ENCODE data around the gene GIPC1.
A peak's percentile ranks its signal among the peaks of the same experiment; 100 is the strongest.
"Not testable (repeated sequence)": the region's sequence is repeated elsewhere in the genome, so short reads cannot be mapped to it uniquely, and the experiment has no call there.

The GIPC1 gene

GRCh38 chr19:14496029-14496833 lies at the start of gene GIPC1:
Gene GIPC1, minus strand, starts transcription at chr19:14496127. Its CDS starts 13,151 bp downstream, at chr19:14482976.
- peak; percentile 96 for DNase-seq (ENCODE audit: low read depth)

- no peak for DNase-seq (ENCODE audit: low read depth)
These were observed 49.8 kb upstream of the GIPC1 start for GRCh38 chr19:14545716-14546082.

GRCh38 chr19:14544977-14545715 lies 49.2 kb upstream of the GIPC1 start:
- DNase-seq (ENCODE audit: low read depth), result no peak

GRCh38 chr19:14544047-14544446 lies 48.1 kb upstream of the GIPC1 start:
- no peak for DNase-seq (ENCODE audit: low read depth)

- no peak for DNase-seq (ENCODE audit: low read depth)
These were observed 46.9 kb upstream of the GIPC1 start for GRCh38 chr19:14542711-14543328.

GRCh38 chr19:14541979-14542378 lies 46.1 kb upstream of the GIPC1 start:
- not testable (repeated sequence) for DNase-seq (ENCODE audit: low read depth)

GRCh38 chr19:14540741-14541525 lies 45.0 kb upstream of the GIPC1 start:
- DNase-seq (ENCODE audit: low read depth), result no peak

GRCh38 chr19:14536926-14537692 lies 41.2 kb upstream of the GIPC1 start:
- no peak for DNase-seq (ENCODE audit: low read depth)

- no peak for DNase-seq (ENCODE audit: low read depth)
These were observed 37.5 kb upstream of the GIPC1 start for GRCh38 chr19:14533450-14533849.

GRCh38 chr19:14530506-14530905 lies 34.6 kb upstream of the GIPC1 start:
- no peak for DNase-seq (ENCODE audit: low read depth)

GRCh38 chr19:14530005-14530348 lies 34.0 kb upstream of the GIPC1 start:
- DNase-seq (ENCODE audit: low read depth), result no peak

GRCh38 chr19:14529254-14530004 lies 33.5 kb upstream of the GIPC1 start, which contains the start of gene TECR:
Gene TECR, plus strand, starts transcription at chr19:14529594. Its CDS starts 103 bp downstream, at chr19:14529697.
- peak; percentile 100 for DNase-seq (ENCODE audit: low read depth)

- no peak for DNase-seq (ENCODE audit: low read depth)
These were observed 32.7 kb upstream of the GIPC1 start for GRCh38 chr19:14528419-14529253.

GRCh38 chr19:14526423-14526822 lies 30.5 kb upstream of the GIPC1 start:
- DNase-seq (ENCODE audit: low read depth), result no peak

GRCh38 chr19:14525729-14526128 lies 29.8 kb upstream of the GIPC1 start:
- DNase-seq (ENCODE audit: low read depth), result no peak

- no peak for DNase-seq (ENCODE audit: low read depth)
These were observed 24.6 kb upstream of the GIPC1 start for GRCh38 chr19:14520543-14520942.

GRCh38 chr19:14519860-14520407 lies 24.0 kb upstream of the GIPC1 start:
- peak; percentile 60 for DNase-seq (ENCODE audit: low read depth)

- no peak for DNase-seq (ENCODE audit: low read depth)
These were observed 23.4 kb upstream of the GIPC1 start for GRCh38 chr19:14519245-14519859.
